HepG2 (cell line): ENCODE data around the gene WFDC12. TPM values are rescaled to one million over a fixed set of nuclear protein-coding genes. Genes with fewer than 3 reads are reported as not detected.

Source experiments
- ATAC-seq: fragments of 200-7000 bp; cut with Tn5 transposase; 3 replicates; pipeline ENCODE4 v1.9.1; 2020; ENCODE audit warnings: mild to moderate bottlenecking, moderate library complexity
- BruUV-seq: library from RNA; stranded (reverse); fragments of 400-500 nt; replicated peaks from 2 replicates; lab custom pipeline; 2021; lab: Mats Ljungman, UMichigan
- CTCF ChIA-PET: fragments of 300-600 bp; formaldehyde crosslinking; extraction: SDS; loops from one replicate; lab custom pipeline; 2021; ENCODE audit warnings: low total read pairs, inconsistent platforms, low intra/inter-chr PET ratio; lab: Yijun Ruan, JAX
- POLR2A ChIA-PET: fragments of 350-600 bp; sonication (Branson Sonifier 250); formaldehyde crosslinking; loops from one replicate; lab custom pipeline; 2020; ENCODE audit warnings: antibody characterized with exemption, inconsistent platforms; lab: Yijun Ruan, JAX
- DNase-seq: peaks from one replicate; pipeline ENCODE4 v3.0.0-alpha.2; 2015; ENCODE audit warnings: low spot score
- FAIRE-seq: peaks from 3 replicates; lab custom pipeline; 2011; peaks lifted over from hg19 to GRCh38; lab: Jason Lieb, UNC
- H2AFZ ChIP-seq: one replicate; pipeline ENCODE4 v1.6.1; 2011; ENCODE audit warnings: low read length, inconsistent platforms
- H3K27ac ChIP-seq: fragments of 300-600 bp; 3 replicates; pipeline ENCODE4 v1.8.0; 2011; ENCODE audit warnings: mixed run types, mild to moderate bottlenecking, mixed read lengths, low read length, inconsistent platforms; ENCODE audit not compliant: insufficient read depth; ENCODE audit errors: extremely low read length
- H3K27me3 ChIP-seq, 2 experiments: fragments of 200-600 bp in 1 of 2; 2 replicates in 1 of 2; 3 replicates in 1 of 2; pipeline versions ENCODE4 v1.6.0 to v1.8.0; 2011; ENCODE audit warnings: low read length in 2 of 2, mild to moderate bottlenecking in 2 of 2, moderate library complexity in 2 of 2, inconsistent platforms in 1 of 2; ENCODE audit not compliant: insufficient read depth in 2 of 2, control insufficient read depth in 1 of 2
- H3K36me3 ChIP-seq, 2 experiments: fragments of 200-600 bp in 1 of 2; replicated peaks in 1 of 2; 2 replicates in 1 of 2; 3 replicates in 1 of 2; pipeline versions ENCODE4 v1.5.1 to v1.8.0; 2011; ENCODE audit warnings: low read length in 2 of 2, inconsistent platforms in 1 of 2; ENCODE audit not compliant: insufficient read depth in 2 of 2, control insufficient read depth in 1 of 2
- H3K4me1 ChIP-seq: 2 replicates; pipeline ENCODE4 v1.5.1; 2012; ENCODE audit warnings: low read length, inconsistent platforms; ENCODE audit not compliant: insufficient read depth
- H3K4me2 ChIP-seq: 2 replicates; pipeline ENCODE4 v1.6.0; 2011; ENCODE audit warnings: low read depth, low read length, inconsistent platforms
- H3K4me3 ChIP-seq, 3 experiments: fragments of 200-600 bp in 1 of 3; sonication (generic), shearing (Covaris generic) in 1 of 3; replicated peaks in 1 of 3; 2 replicates each; pipeline ENCODE4 v1.5.1; 2011 to 2016; ENCODE audit warnings: low read length in 3 of 3, inconsistent platforms in 2 of 3, low read depth in 2 of 3, mild to moderate bottlenecking in 2 of 3, control low read depth in 1 of 3, mixed read lengths in 1 of 3; ENCODE audit not compliant: insufficient read depth in 1 of 3
- H3K79me2 ChIP-seq: one replicate; pipeline ENCODE4 v1.6.1; 2011; ENCODE audit warnings: low read length, inconsistent platforms; ENCODE audit not compliant: insufficient read depth
- H3K9ac ChIP-seq: 2 replicates; pipeline ENCODE4 v1.6.0; 2011; ENCODE audit warnings: mild to moderate bottlenecking, low read depth, low read length, inconsistent platforms; ENCODE audit not compliant: insufficient read depth
- H3K9me3 ChIP-seq: 2 replicates; pipeline ENCODE4 v1.5.1; 2012; ENCODE audit warnings: mild to moderate bottlenecking, low read length
- H4K20me1 ChIP-seq: 2 replicates; pipeline ENCODE4 v1.6.0; 2011; ENCODE audit warnings: inconsistent platforms, mild to moderate bottlenecking, low read length, moderate library complexity; ENCODE audit not compliant: insufficient read depth
- MEIS1 ChIP-seq: sonication (generic); formaldehyde crosslinking; IDR thresholded peaks from 2 replicates; pipeline ENCODE4 v1.9.0; 2021; ENCODE audit warnings: mild to moderate bottlenecking, missing genetic modification reagents, moderate library complexity, borderline replicate concordance
- POLR2A ChIP-seq, 2 experiments: IDR thresholded peaks; 2 replicates each; pipeline ENCODE4 v1.6.1; 2011; ENCODE audit warnings: low read depth in 2 of 2, low read length in 2 of 2, mild to moderate bottlenecking in 1 of 2, moderate library complexity in 1 of 2; ENCODE audit not compliant: insufficient read depth in 1 of 2
- RELA ChIP-seq: sonication (generic); formaldehyde crosslinking; IDR thresholded peaks from 2 replicates; pipeline ENCODE4 v1.4.0; 2020; ENCODE audit warnings: missing genetic modification reagents
- TMF1 ChIP-seq: sonication (generic); formaldehyde crosslinking; IDR thresholded peaks from 2 replicates; pipeline ENCODE4 v1.8.1; 2022; ENCODE audit warnings: low read depth, missing genetic modification reagents
- U2AF1 ChIP-seq: fragments of 200-400 bp; formaldehyde crosslinking; optimal IDR thresholded peaks from 2 replicates; pipeline ENCODE3; 2017; ENCODE audit warnings: mild to moderate bottlenecking, low read depth, low read length
- ZFYVE20 ChIP-seq: sonication (generic); formaldehyde crosslinking; IDR thresholded peaks from 2 replicates; pipeline ENCODE4 v1.8.0; 2023; ENCODE audit warnings: low read depth, mild to moderate bottlenecking, moderate library complexity, missing genetic modification reagents, borderline replicate concordance
- ZMYM3 ChIP-seq: sonication (generic); formaldehyde crosslinking; IDR thresholded peaks from 2 replicates; pipeline ENCODE4 v1.5.1; 2020; ENCODE audit warnings: mild to moderate bottlenecking, missing genetic modification reagents
- ZNF224 ChIP-seq: sonication (generic); formaldehyde crosslinking; IDR thresholded peaks from 2 replicates; pipeline ENCODE4 v1.5.0; 2020; ENCODE audit warnings: mild to moderate bottlenecking, missing genetic modification reagents
- ZNF234 ChIP-seq: sonication (generic); formaldehyde crosslinking; conservative IDR thresholded peaks from 2 replicates; pipeline ENCODE4 v1.5.1; 2020; ENCODE audit warnings: mild to moderate bottlenecking, missing genetic modification reagents
- ZNF335 ChIP-seq: sonication (generic); formaldehyde crosslinking; IDR thresholded peaks from 2 replicates; pipeline ENCODE4 v1.4.0; 2020; ENCODE audit warnings: missing genetic modification reagents
- ZNF431 ChIP-seq: sonication (generic); formaldehyde crosslinking; IDR thresholded peaks from 2 replicates; pipeline ENCODE4 v1.9.0; 2022; ENCODE audit warnings: missing genetic modification reagents, low read depth, mild to moderate bottlenecking, borderline replicate concordance
- ZNF569 ChIP-seq: sonication (generic); formaldehyde crosslinking; IDR thresholded peaks from 2 replicates; pipeline ENCODE4 v1.5.0; 2020; ENCODE audit warnings: mild to moderate bottlenecking, missing genetic modification reagents, moderate library complexity, borderline replicate concordance
- WGBS: methylation state at CpG from one replicate; pipeline ENCODE4 v1.1.6; 2017; ENCODE audit warnings: low lambda C conversion rate; 5-methylcytosine and 5-hydroxymethylcytosine counted together
- in situ Hi-C: cut with HindIII; loops from 2 replicates; pipeline ENCODE4 v1.10.0; 2017; ENCODE audit warnings: low pct_unique_long_range_greater_than_20kb; ENCODE audit not compliant: extremely low pct_ligation_motif_present
- intact Hi-C: fragments of 100-400 bp; cut with micrococcal nuclease; formaldehyde crosslinking; loops from one replicate; pipeline ENCODE4 v1.10.0; 2022; ENCODE audit not compliant: unreplicated experiment
- polyA plus RNA-seq, 8 experiments: library from polyadenylated mRNA; depleted of rRNA in 3 of 8; stranded (reverse) in 7 of 8; unstranded in 1 of 8; fragments of >200 nt; fragmentation: Illumina TruSeq in 4 of 8; extraction: Trizol in 4 of 8; gene quantifications; 2 replicates each; pipeline versions ENCODE4 v1.2.1 to v1.2.3, GENCODE V29; 2011 to 2016; ENCODE audit warnings: low read depth in 4 of 8, missing spikeins in 1 of 8, mixed read lengths in 1 of 8; ENCODE audit not compliant: insufficient read depth in 1 of 8
- total RNA-seq, 5 experiments: library from RNA; depleted of rRNA; stranded (reverse); fragments of >200 nt; fragmentation: Illumina TruSeq; extraction: Trizol; gene quantifications; 2 replicates each; pipeline ENCODE4 v1.2.3, GENCODE V29; 2016; ENCODE audit warnings: low read depth in 1 of 5
- TF ChIP-seq, protein P1 (sequence below): sonication (generic); formaldehyde crosslinking; IDR thresholded peaks from 2 replicates; pipeline ENCODE4 v1.5.0; 2020; ENCODE audit warnings: mild to moderate bottlenecking, low read depth, missing genetic modification reagents, borderline replicate concordance
- TF ChIP-seq, protein P2 (sequence below), 2 experiments: sonication (generic) in 1 of 2; formaldehyde crosslinking in 1 of 2; IDR thresholded peaks; 2 replicates each; pipeline versions ENCODE4 v1.4.0 to v1.6.1; 2016 to 2020; ENCODE audit warnings: borderline replicate concordance in 1 of 2, low read depth in 1 of 2, mild to moderate bottlenecking in 1 of 2, missing genetic modification reagents in 1 of 2
- TF ChIP-seq, protein P3 (sequence below): sonication (generic); formaldehyde crosslinking; IDR thresholded peaks from 2 replicates; pipeline ENCODE4 v1.4.0; 2020; ENCODE audit warnings: mild to moderate bottlenecking, missing genetic modification reagents

The WFDC12 gene
- total and polyA plus RNA-seq, 2 of the 13 experiments (the other 11 are each of a cell fraction or from before 2014, with no cell fraction given), result not detected

DNA sequence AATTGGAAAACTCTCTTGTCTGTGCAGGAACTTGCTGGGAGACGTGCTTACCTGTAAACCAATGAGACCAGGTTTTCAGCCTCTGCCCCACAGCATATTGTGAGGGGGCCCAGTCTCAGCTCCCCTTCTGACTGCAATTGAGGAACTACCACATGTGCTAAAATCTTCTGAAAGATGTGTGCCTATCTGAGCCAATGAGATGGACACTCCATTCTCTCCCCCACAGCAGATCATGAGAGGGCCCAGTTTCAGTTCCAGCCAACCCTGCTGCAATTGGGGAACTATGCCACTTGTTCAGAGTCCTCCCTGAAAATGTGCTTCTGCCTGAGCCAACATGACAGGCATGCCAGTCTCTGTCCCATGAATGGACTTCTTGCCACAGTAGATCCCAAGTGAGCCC lies 29.5 kb upstream of the WFDC12 start:
- Histone ChIP-seq H3K27me3 (no peaks in the 10 kb centered on the region; a peak in 1 of 5 replicates), H3K4me2 (no peak overlapping the region), H2AFZ (no peak overlapping the region), H4K20me1 (no peaks in the 10 kb centered on the region), H3K27ac (no peak overlapping the region), H3K79me2 (no peaks in the 10 kb centered on the region), H3K4me1 (no peaks in the 10 kb centered on the region), H3K36me3 (no peaks in the 10 kb centered on the region), H3K9me3 (no peaks in the 10 kb centered on the region), H3K9ac (no peak overlapping the region), H3K4me3 (no peak overlapping the region)
- ChIA-PET POLR2A (no interaction called here), CTCF (no interaction called here)
- no TSS peak for BruUV-seq
- ATAC-seq (no peak), FAIRE-seq (no peak), DNase-seq (no peak)
- intact Hi-C loops, result no loop called here
- TF ChIP-seq ZNF569 (CRISPR knock-in tag), result no peak
- TF ChIP-seq, protein P1, sequence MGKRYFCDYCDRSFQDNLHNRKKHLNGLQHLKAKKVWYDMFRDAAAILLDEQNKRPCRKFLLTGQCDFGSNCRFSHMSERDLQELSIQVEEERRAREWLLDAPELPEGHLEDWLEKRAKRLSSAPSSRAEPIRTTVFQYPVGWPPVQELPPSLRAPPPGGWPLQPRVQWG, result no peak
- in situ Hi-C loops, result no loop called here
- 17% methylated on average over 1 of the region's 1 CpG for WGBS

DNA sequence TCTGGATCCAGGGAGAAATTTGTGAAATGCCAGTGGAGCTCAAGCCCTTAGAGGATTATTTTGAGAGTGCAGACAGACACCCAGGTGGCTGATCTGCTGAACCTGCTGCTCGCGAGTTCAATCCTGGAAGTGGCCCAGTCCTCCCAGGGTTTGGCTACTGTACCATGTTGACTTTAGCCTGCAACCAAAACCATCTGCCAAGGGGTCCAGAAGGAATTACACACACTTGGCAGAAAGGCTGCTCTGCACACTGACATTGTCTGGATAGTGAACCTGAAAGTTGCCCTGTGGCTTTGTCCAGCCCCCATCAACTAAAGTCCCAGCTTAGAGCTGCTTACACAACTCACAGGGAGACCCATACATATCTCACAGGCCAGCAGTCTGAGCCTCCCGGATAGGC lies 28.9 kb upstream of the WFDC12 start:
- in situ Hi-C loops, result no loop called here
- Histone ChIP-seq H3K9ac (no peak overlapping the region), H2AFZ (no peak overlapping the region), H3K9me3 (no peaks in the 10 kb centered on the region), H3K27ac (no peak overlapping the region), H3K36me3 (no peaks in the 10 kb centered on the region), H4K20me1 (no peaks in the 10 kb centered on the region), H3K4me3 (no peak overlapping the region), H3K4me1 (no peaks in the 10 kb centered on the region), H3K79me2 (no peaks in the 10 kb centered on the region), H3K4me2 (no peak overlapping the region), H3K27me3 (no peaks in the 10 kb centered on the region; a peak in 1 of 5 replicates)
- no peak for DNase-seq
- no TSS peak for BruUV-seq
- FAIRE-seq, result no peak
- intact Hi-C loops, result no loop called here
- ATAC-seq, result no peak
- POLR2A ChIA-PET, result no interaction called here
- 3% methylated on average over 3 of the region's 3 CpGs for WGBS
- CTCF ChIA-PET, result no interaction called here
- TF ChIP-seq ZMYM3 (CRISPR knock-in tag) (no peak), ZFYVE20 (no peak), POLR2A (IDR thresholded peaks at IDR 0.05; ENCODE audit: insufficient read depth in 1 of 2, low read depth in 2 of 2, low read length in 2 of 2) (no peak), TMF1 (CRISPR knock-in tag) (no peak), ZNF234 (CRISPR knock-in tag) (no peak), ZNF431 (CRISPR knock-in tag) (no peak), ZNF335 (CRISPR knock-in tag) (no peak), MEIS1 (CRISPR knock-in tag) (no peak), U2AF1 (no peak), RELA (CRISPR knock-in tag) (no peak), ZNF224 (CRISPR knock-in tag) (no peak)
- TF ChIP-seq, protein P2, sequence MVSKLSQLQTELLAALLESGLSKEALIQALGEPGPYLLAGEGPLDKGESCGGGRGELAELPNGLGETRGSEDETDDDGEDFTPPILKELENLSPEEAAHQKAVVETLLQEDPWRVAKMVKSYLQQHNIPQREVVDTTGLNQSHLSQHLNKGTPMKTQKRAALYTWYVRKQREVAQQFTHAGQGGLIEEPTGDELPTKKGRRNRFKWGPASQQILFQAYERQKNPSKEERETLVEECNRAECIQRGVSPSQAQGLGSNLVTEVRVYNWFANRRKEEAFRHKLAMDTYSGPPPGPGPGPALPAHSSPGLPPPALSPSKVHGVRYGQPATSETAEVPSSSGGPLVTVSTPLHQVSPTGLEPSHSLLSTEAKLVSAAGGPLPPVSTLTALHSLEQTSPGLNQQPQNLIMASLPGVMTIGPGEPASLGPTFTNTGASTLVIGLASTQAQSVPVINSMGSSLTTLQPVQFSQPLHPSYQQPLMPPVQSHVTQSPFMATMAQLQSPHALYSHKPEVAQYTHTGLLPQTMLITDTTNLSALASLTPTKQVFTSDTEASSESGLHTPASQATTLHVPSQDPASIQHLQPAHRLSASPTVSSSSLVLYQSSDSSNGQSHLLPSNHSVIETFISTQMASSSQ (IDR thresholded peaks at IDR 0.05; ENCODE audit: low read depth), result no peak
- TF ChIP-seq, protein P2 (CRISPR knock-in tag; IDR thresholded peaks at IDR 0.05; ENCODE audit: borderline replicate concordance), result no peak
- TF ChIP-seq, protein P3, sequence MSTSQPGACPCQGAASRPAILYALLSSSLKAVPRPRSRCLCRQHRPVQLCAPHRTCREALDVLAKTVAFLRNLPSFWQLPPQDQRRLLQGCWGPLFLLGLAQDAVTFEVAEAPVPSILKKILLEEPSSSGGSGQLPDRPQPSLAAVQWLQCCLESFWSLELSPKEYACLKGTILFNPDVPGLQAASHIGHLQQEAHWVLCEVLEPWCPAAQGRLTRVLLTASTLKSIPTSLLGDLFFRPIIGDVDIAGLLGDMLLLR, result no peak
